ENCODE data around the gene KCNC1.

DNA sequence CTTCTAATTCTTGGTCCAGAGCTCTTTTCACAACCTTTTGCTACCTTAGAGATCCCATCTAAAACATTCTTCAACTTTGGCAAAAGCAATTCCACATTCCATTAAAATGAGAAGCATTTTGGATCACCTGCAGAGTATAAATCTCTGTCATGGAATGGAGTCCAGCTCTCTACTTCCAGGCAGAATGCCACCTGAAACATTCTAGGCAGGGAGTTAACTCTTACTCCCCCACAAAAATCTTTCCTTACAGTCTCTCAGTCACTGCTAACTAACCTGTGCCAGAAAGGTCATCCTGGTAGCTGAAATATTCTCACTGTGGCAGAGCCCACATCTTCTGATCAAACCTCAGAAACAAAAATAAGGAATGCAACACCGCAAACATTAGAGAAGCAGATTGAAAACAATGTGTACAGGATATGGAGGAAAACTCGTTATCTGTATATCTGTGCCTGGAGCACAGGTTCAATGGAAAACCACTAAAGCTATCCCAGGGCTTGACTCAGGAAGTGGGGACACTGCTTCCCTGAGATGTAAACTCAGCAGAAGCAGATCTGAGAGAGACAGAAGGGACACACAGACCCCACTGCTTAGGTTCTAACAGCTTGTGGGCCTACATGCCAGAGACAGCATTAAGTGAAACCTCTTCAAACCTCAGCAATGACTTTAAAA is 78.9 kb downstream of the KCNC1 start:
- TF ChIP-seq CTCF (IDR thresholded peaks at IDR 0.05; ENCODE audit: low read length) = no peak
- no peak for TF ChIP-seq EZH2 (IDR thresholded peaks at IDR 0.05; ENCODE audit: borderline replicate concordance, low read length)

Data from OCI-LY1 (cell line).